NCI-H1436 treated with DMSO at 0.1 percent for 48 hours (cell line): ENCODE results near the gene DENND6B.
"Not testable (repeated sequence)": the region's sequence is repeated elsewhere in the genome, so short reads cannot be mapped to it uniquely, and the experiment has no call there.

Source experiments
- DNase-seq: peaks from one replicate; lab custom pipeline; 2025; lab: John Stamatoyannopoulos, UW

Gene DENND6B

DNA sequence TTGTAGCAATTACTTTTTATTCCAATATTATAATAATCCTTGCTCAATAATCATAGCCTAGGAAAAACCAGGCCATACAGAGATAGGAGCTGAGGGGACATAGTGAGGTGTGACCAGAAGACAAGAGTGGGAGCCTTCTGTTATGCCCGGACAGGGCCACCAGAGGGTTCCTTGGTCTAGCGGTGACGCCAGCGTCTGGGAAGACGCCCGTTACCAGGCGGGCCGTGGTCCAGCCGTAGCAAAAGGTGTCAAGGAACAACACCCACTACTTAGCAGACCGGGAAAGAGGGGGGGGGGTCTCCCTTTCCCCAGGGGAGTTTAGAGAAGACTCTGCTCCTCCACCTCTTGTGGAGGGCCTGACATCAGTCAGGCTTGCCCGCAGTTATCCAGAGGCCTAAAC lies 53.5 kb downstream of the DENND6B start:
- not testable (repeated sequence) for DNase-seq

DNA sequence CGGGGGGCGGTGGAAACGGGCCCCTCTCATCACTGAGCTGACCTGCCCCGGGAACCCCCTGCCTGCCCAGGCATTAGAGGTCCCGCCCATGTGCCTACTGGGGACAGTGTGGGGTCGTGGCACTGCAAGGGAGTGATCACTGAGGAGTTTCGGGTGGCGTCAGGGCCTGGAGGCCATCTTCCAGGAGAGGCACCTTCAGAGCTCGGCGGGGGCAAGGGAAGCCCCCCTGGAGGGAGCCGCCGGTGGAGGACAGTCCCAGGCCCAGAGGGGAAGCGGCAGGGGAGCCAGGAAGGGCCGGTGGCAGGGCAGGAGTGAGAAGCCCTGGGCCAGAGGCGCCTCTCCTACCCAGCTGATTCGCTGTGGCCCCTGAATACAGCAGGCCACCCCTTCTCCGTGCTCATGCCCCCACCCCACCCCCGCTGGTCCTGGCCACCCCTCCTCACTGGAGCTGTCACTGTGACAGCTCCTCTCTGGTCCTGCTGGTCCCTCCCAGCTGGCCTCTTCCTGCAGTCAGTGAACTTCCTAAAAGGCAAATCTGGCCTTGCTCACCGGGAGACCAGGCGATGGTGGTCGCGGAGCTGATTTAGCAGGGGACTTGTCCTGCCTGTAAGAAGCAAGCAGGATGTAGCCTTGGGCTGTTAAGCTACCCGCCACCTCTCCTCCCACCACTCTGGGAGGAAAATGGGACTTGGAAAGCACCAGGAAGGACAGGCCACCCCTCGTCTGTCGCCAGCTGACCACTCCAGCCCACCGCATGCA lies 54.6 kb downstream of the DENND6B start:
- DNase-seq = no peak

DNA sequence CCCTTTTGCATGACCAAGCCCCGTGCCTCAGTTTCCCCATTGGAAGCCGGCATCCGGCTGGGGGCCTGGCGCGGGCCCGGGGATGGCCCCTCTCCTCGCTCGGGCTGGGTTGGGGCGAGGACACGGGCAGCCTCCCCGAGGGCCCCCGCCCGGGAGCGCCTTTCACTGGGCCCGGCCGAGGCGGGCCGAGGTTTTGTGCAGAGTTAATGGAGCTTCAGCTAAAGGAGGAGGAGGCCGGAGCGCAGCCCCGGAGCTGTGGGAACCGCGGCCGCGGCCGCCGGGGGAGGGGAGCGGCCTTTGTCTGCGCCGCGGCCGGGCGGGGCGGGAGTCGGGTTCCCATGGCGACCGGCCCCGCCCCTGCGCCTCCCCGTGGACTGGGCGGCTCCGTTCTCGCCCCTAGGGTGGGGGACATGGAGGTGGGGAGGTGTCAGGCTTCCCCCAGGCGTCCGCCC lies 55.3 kb downstream of the DENND6B start:
- DNase-seq = no peak

DNA sequence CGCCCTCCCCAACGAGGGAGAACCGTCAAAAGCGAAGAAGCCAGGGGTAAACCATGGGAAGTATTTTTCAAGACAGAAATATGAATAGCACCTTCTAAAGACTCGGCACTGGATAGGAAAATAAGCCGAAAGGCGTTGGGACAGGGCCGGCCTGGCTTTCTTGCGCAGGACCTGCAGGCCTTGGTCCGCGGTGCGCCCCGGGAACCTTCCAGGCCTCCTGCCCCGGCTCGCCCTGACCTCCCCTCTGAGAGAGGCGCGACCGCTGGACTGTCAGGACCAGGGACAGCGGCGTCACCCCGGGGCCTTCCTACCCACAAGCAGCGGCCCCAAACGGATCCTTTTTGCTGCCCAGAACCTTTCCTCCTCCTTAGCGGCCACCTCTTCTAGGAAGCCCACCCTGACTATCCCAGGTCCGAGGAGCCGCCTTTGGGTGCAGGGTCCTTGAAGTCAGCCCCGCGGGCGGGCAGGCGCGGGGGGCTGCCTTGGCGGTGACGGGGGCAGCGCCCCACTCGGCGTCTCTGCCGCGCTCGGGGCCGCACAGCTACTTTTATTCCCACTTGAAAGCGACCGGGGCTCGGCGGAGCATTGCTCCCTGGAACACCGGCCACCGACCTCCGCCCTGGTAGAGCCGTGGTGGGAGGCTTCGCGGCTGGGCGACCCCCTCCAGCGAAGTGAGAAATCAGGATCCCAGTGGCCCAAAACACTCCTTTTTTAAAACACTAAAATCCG lies 56.0 kb downstream of the DENND6B start:
- DNase-seq = no peak

DNA sequence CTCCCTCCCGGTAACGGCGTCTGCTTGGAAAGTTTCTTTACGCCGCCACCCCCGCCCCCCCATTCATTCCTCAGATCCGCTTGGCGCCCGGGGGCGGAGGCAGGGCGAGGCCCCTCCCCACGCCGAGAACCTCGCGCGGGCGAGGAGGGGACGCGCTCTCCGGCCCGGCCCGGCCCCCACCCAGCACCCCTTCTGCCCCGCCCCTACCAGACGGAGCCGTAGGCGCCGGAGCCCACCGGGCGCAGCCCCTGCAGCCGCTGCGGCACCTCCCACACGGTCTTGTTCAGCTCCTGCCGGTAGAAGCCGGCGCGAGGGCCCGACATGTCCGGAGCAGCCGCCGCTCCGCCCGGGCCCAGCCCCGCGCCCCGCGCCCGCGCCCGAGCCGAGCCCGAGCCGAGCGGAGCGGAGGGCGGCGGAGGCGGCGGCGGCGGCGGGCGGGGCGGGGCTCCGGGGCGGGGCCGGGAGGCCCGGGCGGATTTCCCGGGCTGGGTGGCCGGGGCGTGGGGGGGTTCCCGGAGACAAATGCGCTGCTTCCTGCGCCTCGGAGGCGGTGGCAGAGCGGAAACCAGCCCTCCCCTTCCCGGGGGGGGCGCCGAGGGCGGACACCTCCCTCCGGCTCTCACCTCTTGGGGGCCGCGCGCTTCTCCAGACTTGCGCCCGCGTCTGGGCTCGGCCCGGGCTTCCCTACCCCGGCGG lies 56.7 kb downstream of the DENND6B start, which contains the start of gene MAPK11:
Gene MAPK11 (minus strand): TSS at position 411 of the 696 bp plus-strand sequence. CDS start 88 bp downstream, at position 323.
- no peak for DNase-seq

DNA sequence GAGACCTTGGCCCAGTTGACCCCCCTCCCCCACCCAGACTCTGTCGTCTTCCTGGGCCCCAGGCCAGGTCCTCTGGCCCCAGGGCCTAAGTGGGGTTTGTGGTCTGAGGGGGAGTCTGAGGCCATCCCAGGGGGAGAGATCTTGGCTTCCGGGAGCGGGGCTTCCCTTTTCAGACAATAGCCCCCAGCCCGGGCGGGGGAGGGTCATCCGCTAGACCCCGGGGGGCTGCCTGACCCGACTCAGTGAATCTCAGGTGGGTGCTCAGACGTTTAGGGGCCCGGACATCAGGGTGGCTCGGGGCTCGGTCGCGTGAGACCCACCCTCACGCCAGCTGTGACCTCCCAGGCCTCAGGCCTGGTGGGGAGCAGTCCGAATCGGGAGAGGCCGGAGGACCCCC lies 57.2 kb downstream of the DENND6B start:
- no peak for DNase-seq

DNA sequence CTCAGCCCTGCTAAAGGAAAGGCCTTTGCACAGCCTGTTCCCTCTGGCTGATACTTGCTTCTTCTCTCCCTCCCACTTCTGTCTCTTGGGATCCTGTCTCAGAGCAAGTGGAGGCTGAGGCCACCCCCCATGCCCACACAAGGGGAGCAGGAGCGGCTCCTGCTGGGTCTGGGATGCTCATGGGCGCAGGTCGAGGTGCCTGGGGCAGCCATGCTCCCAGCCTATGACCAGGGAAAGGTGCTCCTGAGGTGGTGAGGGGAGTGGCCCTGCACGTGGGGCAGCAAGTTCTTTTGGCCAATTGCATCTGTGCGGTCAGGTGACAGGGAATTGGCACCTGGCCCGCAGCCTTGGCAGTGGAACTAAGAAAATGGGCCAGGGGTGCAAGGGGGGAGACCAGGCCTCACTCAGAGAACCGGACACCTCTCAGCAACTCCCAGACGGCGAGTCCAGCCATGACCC lies 58.1 kb downstream of the DENND6B start:
- DNase-seq = no peak

DNA sequence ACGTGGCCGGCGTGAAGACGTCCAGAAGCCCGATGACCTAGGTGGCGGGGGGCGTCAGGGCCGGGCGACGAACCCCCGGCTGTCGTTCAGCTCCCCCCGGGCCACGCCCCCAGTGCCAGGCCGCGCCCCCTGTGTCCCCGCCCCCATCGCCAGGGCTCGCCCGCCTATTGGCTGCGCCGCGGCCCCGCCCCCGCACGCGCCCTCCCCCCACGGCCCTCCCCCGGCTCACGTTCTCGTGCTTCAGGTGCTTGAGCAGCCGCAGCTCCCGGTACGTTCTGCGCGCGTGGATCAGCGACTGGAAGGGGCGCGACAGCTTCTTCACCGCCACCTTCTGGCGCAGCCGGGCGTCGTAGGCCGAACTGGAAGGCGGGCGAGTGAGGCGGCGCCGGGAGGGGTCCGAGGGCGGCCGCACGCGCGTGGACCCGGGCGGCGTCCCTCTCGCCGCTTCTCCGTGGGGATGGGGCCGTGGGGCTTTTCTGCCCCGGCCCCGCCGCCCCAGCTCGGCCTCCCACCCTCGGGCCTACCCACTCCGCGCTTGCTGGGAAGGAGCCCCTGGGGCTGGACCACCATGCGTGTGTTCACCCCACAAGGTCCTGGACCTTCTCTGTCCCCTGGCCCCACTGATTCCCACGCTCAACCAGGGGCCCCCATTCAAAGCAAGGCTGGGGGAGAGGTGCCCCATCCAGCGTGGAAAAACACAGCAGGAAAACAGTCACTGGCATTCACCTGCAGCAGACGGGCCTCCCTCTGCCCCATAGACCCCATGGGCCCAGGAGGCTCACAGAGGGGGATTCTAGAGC lies 59.0 kb downstream of the DENND6B start:
- DNase-seq = no peak

DNA sequence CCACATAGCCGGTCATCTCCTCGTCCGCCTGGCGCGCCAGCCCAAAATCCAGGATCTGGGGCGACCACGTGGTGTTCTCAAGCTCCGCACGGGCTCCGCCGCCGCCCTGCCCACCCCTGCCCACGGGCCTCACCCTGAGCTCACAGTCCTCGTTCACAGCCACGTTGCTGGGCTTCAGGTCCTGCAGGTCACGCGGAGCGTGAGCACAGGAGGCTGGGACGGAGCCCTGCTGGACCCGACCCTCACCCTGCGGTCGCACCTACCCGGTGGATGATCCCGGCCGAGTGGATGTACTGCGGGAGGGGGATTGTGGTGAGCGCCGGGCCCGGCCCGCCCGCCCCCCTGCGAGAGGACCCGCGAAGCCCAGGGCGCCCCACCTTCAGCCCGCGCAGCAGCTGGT lies 59.8 kb downstream of the DENND6B start:
- DNase-seq = no peak

DNA sequence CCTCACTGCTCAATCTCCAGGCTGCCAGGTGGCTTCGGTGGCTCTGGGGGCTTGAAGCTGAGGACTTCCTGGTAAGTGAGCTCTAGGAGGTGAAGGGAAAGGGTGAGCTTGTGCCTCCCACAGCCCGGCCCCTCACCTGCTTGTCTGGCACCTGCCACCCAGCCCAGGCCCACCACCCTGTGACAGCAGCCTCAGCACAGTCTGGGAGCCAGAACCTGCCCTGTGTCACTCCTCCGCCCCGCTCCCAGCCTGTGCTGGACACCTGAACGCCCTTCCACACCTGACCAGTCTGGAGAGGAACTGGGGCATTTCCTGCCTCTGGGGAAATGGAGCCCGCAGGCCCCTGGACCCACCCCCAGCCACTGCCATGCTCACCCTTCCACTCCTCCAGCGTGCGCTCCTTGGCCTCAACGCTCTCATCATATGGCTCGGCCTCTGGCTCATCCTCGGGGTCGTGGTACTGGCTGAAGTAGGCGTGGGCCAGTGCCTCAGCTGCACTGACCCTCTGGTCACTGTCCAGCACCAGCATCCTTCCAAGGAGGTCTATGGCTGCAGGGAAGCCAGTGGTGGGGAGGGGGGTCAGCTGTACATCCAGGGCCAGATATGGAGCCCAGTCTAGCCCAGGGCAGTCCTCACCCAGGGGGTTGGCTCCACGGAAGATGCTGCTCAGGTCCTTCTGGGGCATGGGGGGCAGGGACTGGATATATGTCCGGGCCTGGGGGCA lies 61.7 kb downstream of the DENND6B start:
- no peak for DNase-seq

DNA sequence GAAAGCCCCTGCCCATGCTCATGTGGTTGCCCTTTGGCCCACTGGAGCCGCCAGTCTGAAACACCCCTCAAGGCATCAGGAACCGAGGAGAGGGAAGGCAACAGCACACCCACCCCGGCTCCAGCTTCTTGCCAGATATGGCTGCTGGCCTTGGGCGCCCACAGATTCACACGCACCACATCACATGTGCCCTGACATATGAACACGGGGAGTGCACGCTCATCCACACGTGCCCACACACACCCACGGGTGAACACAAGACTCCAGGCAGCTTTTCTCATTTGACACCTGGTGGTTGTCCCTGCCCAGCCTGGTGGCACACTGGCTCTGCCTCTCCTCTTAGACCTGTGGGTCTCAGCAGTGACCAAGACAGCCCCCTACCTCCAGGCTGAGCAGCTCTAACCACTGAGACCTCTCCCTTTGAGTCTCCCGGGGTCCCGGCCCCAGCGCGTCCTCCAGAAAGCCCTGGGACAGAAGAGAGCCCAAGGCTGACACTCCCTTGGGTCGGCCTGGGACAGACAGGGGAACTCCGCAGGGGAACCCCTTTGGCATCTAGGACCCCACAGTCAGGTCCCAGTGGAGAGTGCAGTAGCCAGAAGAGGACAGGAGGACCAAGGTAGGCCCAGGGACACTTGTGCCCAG lies 62.6 kb downstream of the DENND6B start:
- DNase-seq = no peak

DNA sequence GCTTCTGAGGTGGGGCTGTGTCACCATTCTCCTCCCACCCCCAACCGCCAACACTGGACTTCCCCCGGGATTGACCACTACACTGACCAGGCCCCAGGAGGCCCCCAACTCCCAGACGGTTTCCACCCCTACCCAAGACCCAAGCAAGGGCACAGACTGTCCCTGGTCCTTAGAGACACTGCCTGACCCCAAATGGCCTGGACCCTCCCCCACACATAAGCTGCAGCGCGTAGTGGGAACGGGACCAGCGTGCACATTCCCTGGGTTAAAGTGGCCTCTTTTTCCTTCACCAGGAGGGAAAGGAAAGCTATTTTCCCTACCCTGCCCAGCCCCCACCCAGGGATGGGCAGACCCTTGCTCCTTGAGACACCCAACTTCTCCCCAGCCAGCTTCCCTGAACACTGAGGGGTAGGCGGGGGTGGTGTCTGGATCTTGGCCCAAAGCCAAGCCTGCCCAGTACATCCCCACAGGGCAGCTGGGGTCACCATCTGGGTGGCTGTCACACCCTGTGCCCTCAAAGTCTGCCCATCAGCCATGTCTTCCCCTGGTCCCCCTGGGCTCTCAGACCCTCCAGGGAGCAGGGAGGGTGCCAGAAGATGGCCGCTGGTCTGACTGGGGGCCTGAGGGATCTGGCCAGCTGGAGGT lies 63.7 kb downstream of the DENND6B start:
- no peak for DNase-seq

DNA sequence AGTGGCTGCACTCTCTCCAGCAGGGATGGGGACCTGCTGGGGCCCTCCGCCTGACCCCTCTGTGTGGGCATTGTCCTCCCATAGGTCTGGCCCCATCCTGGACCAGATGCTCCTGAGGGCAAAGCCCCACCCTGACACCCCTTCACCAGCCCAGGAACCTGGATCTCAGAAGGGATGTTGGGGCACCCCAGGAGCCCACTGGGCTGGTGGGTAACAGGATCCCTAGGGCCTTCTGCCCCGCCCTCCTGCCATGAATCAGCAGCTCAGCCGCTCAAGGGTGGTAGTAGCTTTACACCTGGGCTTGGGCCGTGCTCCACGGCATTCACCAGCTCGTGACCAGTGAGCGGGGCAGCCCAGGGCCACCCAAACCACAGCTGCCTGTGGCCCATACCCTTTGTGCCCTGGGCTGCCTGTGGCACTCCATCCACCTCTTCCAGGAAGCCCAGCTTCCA lies 64.3 kb downstream of the DENND6B start:
- no peak for DNase-seq

DNA sequence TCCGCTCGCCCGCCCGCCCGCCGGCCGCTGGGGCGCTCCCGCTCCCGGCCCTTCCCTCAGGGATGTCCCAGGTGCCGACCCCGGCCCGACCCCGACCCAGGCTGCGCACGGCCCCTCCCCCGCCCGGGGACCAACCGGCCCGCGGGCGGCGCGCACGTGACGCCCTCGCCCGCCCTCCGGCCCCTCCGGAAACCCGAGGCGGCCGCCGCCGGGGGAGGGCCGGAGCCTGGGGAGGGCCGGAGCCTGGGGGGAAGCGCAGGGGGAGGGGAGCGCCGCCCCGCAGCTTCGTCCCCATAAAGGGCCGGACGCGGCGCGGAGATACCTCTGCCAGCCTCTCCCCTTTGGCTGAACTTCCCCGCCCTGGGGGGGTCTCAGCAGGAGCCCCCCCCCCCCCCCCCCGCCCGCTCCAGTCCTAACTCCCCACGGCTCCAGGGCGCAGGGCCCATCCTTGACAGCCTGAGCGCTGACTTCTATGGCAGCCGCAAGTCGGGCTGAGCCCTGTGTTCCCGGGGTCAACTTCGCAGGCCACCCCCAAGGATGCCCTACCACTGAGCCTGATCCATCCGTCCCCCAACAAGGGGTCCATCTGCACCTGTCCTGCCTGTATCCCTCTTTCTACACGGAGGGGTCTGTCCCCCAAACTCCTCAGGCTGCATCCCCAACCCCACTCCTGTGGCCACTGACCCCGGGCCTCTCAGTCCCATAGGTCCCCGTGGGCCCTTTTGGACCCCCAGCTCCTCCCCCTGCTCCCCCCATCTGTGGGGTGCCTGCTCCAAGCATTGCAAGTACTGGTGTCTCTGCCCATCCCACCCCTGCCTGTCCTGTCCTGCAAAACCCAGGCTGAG lies 65.0 kb downstream of the DENND6B start, which contains the start of gene MAPK12:
Gene MAPK12 (minus strand): TSS at position 69 of the 845 bp plus-strand sequence. CDS start 174 bp downstream, outside the sequence.
- no peak for DNase-seq

DNA sequence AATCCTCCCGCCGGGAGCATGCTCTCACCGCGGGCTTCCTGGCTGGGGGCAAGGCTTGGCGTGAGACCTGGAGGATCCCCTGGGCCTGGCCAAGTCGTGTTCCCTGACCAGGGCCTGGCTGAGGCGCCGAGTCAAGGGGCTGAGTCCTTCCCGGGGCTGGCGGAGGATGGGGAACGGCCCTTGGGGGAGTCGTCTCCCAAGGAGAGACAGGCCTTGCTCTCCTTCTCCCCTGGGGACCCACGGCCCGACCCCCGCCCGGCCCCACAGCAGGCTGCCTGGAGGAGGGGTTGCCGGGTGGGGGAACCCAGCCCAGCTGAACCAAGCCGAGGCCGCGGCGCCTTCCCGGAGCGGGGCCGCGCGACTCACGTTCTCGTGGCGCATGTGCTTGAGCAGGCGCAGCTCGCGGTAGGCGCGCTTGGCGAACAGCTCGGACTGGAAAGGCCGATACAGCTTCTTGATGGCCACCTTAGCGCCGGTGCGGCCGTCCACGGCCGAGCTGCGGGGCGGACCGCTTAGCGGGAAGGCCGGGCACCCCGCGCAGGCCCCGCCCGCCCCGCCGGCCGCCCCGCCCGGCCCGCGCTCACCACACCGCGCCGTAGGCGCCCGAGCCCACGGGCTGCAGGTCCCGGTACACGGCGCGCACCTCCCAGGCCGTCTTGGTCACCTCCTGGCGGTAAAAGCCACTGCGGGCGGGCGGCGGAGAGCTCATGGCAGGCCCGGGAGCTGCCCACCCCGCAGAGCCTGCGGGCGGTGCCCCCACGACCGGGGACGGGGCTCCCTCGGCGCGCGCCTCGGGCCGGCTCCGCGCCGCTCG lies 65.8 kb downstream of the DENND6B start:
- DNase-seq = no peak

DNA sequence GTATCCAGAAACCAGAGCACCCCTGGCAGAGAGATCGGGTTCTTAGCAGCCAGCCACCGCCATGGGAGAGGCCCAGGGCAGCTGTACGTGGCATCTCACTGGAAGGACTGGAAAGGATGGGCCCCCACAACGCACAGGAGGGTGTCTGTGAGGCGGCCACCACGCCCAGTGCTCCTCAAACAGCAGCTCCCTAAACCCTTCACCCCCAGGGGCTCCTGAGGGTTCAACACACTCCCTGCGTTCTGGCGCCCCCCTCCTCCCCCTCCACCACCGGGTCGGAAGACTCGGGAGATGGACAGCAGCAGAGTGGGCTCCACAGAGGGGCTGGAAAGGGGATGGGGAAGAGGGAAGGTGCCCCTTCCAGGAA lies 66.4 kb downstream of the DENND6B start:
- DNase-seq = no peak

DNA sequence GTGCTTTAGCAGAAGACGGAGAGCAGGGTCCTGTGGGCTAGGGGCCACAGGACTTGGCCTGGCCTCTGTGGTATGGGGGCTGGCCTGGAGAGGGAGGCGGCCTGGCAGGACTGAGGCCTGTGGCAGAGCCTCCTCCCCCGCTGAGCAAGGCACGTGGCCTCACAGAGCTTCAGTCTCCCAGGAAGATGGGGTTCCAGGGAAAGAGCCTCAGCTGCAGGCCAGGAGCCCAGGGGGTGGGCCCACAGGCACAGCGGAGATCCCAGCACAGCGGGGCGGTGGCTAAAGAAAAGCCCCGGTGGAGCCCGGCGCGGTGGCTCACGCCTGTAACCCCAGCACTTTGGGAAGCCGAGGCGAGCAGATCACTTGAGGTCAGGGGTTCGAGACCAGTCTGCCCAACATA lies 67.5 kb downstream of the DENND6B start:
- no peak for DNase-seq
